Activated naive CD4-positive, alpha-beta T cell (primary cell): Measurements from ENCODE around the gene CCDC167.

Experiments
- DNase-seq, 4 experiments: peaks; one replicate each; lab custom pipeline; 2025; lab: John Stamatoyannopoulos, UW

The CCDC167 gene

DNA sequence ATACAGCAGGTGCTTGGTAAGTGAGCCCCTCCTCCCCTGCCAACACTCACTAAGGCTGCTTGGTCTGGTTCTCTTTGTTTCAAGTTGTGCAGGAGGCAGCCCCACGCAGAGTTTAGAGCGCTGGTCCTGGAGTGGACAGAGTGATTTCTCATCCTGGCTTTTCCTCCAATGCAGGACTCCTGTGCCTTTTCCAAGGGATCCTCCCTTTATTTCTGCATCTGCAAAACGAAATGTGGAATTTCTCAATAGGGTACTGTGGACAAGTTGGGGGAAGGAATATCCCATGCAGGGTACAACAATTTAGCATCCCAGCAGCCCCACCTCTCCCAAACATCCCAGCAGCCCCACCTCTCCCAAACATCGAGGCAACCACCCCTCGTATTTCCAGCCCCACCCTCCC, 30.6 kb upstream of the CCDC167 start:
- no peak for DNase-seq

- no peak for DNase-seq
Observed at GRCh38 chr6:37528541-37528940, 28.8 kb upstream of the CCDC167 start.

DNA sequence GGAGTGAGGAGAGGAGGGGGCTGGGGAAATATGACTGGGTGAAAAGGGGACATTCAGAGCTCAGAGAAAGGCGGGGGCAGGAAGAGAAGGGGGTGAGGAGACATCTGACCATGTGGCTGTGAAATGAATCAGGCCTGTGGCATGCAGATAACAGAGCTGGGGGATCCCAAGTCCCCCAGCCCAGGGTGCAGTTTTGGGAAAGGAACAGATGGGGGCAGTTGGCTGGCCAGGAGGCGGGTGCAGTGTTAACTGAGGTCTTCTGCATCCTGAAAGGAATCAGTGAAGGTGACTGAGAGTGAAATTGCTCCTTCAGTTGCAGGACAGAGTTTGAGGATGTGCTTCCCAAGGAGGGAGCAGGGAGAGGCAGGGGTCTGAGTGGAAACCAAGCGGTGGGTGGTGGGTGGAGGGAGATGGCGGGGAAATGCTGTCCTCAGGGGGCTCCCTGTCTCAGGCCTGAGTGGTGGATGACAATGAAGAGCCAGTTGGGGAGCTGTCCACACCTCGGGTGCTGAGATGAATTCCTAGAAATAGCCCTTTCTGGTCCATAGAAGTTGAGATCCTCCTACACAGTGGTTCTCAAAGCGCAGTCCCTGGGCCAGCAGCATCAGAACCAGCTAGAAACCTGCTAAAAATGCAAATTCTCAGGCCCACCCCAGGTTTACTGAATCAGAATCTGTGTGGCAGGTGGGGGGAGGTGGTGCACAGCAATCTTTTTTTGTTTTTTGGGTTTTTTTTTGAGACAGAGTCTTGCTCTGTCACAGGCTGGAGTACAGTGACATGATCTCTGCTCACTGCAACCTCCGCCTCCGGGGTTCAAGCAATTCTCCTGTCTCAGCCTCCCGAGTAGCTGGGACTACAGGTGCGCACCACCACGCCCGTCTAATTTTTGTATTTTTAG, 26.0 kb upstream of the CCDC167 start:
- no peak for DNase-seq

DNA sequence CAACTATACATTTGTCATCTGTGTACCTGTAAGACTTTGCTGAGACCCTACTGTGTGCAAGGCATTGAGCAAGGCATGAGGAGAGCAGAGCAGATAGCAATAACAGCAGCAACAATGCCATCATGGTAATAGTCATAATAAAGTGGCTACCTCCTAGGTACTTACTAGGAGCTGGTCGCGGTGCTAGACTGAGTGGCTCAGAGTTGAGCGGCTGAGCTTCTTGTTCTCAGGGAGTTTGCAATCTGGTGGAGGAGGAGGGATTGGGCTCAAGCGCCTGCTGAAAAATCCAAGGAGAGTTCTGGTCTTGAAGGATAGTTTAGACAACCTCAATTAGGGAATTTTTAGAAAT, 25.3 kb upstream of the CCDC167 start:
- no peak for DNase-seq

- no peak for DNase-seq
Observed at GRCh38 chr6:37524025-37524969, 24.6 kb upstream of the CCDC167 start.

GRCh38 chr6:37523412-37523811, 23.7 kb upstream of the CCDC167 start:
- DNase-seq, result no peak

DNA sequence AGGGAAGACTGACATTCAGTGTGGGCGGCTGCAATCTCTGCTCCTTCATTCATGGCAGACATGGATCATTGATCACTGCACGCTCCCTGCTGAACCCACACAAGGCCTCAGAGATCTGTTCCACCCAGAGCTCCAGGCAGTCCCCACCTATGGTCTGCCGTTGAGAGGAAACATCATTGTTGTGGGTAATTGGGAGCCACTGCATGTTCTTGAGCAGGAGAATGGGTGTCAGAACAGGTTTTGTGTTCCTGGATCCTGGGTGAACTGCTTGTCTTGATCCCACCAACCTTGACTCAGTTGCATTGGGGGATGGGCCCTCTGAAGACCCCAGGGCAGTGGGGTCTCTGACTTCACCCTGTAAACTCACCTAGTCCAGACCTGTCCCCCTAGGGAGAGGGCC, 23.1 kb upstream of the CCDC167 start:
- no peak for DNase-seq

GRCh38 chr6:37521674-37522073, 22.0 kb upstream of the CCDC167 start:
- DNase-seq, result no peak

DNA sequence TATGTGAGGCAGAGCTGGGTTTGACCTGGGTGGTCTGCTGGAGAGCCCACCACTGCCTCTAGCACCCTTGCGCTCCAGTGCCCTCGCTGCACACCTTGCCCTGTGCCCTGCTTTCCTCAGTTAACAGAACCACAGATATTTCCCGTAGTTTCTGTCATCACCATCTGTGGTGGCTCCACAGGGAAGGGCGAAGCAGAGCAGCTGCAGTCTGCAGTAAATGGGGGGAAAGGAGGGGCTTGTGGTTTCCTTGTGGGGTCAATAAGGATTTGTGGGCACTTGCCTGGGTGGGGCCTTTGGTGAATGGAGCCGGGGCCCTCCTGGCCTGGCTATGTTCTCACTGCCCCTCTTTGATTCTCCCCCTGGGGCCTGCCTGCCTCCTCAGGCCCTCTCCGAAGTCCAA, 21.2 kb upstream of the CCDC167 start:
- no peak for DNase-seq

- no peak for DNase-seq
Observed at GRCh38 chr6:37519461-37519860, 19.8 kb upstream of the CCDC167 start.

GRCh38 chr6:37518116-37518515, 18.4 kb upstream of the CCDC167 start:
- DNase-seq, result no peak

GRCh38 chr6:37517411-37517812, 17.7 kb upstream of the CCDC167 start:
- DNase-seq, result peak in 3 of 4 experiments; percentile 28 to 52 (median 43)

- no peak for DNase-seq
Observed at GRCh38 chr6:37516920-37517405, 17.3 kb upstream of the CCDC167 start.

DNA sequence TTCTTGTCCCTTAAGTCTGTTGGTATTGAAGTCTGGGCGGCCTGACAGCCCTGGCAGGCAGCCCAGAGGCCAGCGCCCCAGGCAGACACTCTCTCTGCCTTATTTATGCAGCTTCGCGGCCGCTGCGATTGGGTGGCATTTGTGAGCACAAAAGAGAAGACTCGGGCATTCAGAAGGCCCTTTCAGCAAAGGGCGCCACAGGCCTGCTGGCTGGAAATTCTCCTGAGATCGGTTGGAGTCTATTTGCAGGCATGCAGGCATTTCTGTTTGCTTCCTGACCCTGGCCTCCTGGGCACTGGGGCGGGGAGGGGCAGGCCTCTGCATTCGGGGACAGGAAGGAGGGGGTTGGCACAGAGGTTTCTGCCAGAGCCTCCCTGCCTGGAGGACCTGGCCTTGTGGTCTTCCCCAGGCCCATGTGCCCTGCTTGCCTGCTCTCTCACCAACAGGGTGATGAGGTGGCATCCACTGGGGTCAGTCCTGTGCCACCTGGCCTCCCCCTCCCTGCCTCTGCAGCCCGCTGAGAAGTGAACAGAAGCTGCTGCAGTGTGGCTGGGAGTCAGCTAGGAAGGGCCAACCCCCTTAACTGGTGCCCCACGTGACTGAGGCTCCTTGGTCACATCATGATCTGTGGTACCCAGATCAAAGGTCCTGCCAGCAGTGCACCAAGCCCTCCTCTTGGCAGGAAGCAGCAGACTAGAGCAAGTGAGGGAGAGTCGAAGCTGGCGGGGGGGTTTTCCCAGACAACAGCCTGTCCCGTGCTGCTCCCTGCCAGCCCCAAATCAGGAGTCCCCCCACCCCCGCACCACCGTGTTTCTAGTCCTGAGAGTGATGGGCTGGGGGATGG, 16.6 kb upstream of the CCDC167 start:
- peak; percentile 59 to 78 (median 72) for DNase-seq

GRCh38 chr6:37515712-37516075, 16.0 kb upstream of the CCDC167 start:
- DNase-seq, result no peak

DNA sequence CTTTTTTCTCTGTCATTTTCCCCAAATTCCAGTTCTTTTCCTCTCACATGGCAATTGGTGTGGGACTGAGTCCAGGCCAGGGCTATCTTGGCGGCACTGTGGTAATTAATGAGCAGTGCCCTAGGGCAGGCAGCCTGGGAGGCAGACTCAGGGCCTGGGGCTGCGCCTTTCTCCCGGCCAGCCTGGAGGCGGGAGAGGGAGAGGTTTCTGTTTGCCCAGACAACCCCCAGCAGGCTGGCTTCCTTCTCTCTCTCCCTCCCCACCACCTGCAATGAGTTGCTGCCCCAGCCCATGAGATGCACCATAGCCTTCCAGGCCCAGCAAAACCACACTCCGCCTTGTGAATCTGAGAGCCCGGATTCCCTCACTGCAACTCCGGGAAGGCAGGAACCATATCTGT, 15.1 kb upstream of the CCDC167 start:
- no peak for DNase-seq

DNA sequence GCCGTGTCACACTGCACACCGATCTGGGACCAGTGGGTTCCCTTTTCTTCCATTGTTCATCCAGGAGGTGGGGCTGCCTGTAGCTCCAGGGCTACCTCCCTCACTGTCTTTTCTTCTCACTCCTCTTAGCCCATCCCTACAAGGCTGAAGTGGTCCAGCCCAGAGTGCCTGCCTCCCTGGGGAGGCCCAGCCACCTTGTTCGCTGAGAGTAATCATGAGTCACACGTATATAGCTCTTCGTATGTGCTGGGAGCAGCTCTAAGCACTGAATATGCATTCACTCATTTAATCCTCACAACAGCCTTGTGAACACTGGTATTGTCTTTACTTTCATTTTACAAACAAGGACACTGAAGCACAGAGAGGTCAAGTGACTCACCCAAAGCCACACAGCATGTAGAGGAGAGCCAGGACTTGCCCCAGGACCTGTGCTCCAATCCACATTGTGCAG, 14.7 kb upstream of the CCDC167 start:
- no peak for DNase-seq

DNA sequence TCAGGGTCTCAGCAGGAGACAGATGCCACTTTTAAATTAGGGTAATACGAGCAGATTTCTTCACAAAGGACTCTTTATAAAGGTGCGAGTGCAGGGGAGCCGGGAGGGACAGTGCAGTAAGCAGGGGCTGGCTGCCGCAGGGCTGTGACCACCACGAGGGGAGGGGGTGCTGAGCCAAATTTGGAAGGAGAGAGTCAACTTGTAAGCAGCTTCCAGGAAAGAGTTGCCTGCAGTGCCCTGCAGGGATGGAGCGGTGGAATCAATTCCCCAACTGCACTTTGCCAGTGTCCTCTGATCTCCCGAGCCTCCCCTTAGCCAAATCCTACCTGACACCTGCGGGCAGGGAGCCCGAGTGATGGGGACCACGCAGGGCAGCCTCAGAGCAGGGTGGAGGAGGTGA, 13.9 kb upstream of the CCDC167 start:
- DNase-seq, result no peak

DNA sequence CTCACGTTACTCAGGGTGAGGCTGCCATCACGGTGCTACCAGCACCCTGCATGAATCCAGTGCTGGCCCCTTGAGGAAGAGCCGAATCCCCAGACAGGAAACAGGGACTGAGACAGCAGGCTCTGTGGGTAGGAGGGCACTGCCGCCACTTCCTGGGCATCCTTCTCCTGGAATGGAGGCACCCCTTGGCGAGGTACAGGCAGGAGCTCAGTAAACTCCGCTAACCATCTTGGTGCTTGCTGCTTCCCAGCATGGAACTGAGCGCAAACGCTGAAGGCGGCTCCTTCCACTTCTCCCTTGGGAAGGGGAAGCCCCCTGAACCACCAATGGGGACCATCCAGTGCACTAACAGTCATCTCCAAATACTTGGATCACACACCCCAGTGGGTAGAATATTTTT, 13.5 kb upstream of the CCDC167 start:
- DNase-seq, result no peak

- DNase-seq, result no peak
Observed at GRCh38 chr6:37512400-37513011, 12.8 kb upstream of the CCDC167 start.

GRCh38 chr6:37511910-37512399, 12.3 kb upstream of the CCDC167 start:
- DNase-seq, result no peak
